Measurements from ENCODE around the gene TRIM51G.
"Not testable (repeated sequence)": the region's sequence is repeated elsewhere in the genome, so short reads cannot be mapped to it uniquely, and the experiment has no call there.

TRIM51G gene

GRCh38 chr11:48983785-48984184 lies at the start of gene TRIM51G:
Gene TRIM51G (minus strand): TSS chr11:48983885. CDS start chr11:48981695, 2,190 bp downstream.
- not testable (repeated sequence) for DNase-seq (ENCODE audit: low spot score)

- DNase-seq (ENCODE audit: low spot score): not testable (repeated sequence)
These were observed 44.8 kb upstream of the TRIM51G start, which contains the start of gene TRIM49B for GRCh38 chr11:49028523-49028922. Gene TRIM49B (plus strand): TSS chr11:49028823. CDS start chr11:49031600, 2,777 bp downstream.

- DNase-seq (ENCODE audit: low spot score): not testable (repeated sequence)
These were observed 15.1 kb downstream of the TRIM51G start for GRCh38 chr11:48968592-48968991.

GRCh38 chr11:48955315-48956049 lies 28.2 kb downstream of the TRIM51G start:
- not testable (repeated sequence) for DNase-seq (ENCODE audit: low spot score)

- DNase-seq (ENCODE audit: low spot score): not testable (repeated sequence)
These were observed 37.9 kb downstream of the TRIM51G start for GRCh38 chr11:48945796-48946195.
